Mucosa of rectum (tissue), 2 donors: Measurements from ENCODE around the gene CHFR.
"Not testable (repeated sequence)": the region's sequence is repeated elsewhere in the genome, so short reads cannot be mapped to it uniquely, and the experiment has no call there.

Source experiments
- H3K27ac ChIP-seq, 2 donors: one replicate each; pipeline ENCODE4 v1.7.0; 2013; ENCODE audit warnings: inconsistent platforms in 2 of 2, low read depth in 2 of 2, low read length in 2 of 2
- H3K27me3 ChIP-seq, 2 donors: one replicate each; pipeline ENCODE4 v1.7.0; 2013; ENCODE audit warnings: low read length in 2 of 2; ENCODE audit not compliant: control insufficient read depth in 2 of 2, insufficient read depth in 2 of 2
- H3K36me3 ChIP-seq, 2 donors: one replicate each; pipeline ENCODE4 v1.7.0; 2013; ENCODE audit warnings: low read length in 2 of 2; ENCODE audit not compliant: control insufficient read depth in 2 of 2, insufficient read depth in 2 of 2
- H3K4me1 ChIP-seq, 2 donors: one replicate each; pipeline ENCODE4 v1.7.0; 2013; ENCODE audit warnings: low read length in 2 of 2, mild to moderate bottlenecking in 1 of 2; ENCODE audit not compliant: control insufficient read depth in 2 of 2, insufficient read depth in 2 of 2
- H3K4me3 ChIP-seq, 2 donors: one replicate each; pipeline ENCODE4 v1.7.0; 2013; ENCODE audit warnings: low read length in 2 of 2
- H3K9ac ChIP-seq, 2 donors: one replicate each; pipeline ENCODE4 v1.7.0; 2013; ENCODE audit warnings: low read length in 2 of 2, low read depth in 1 of 2, mild to moderate bottlenecking in 1 of 2
- H3K9me3 ChIP-seq, 2 donors: one replicate each; pipeline ENCODE4 v1.7.0; 2013; ENCODE audit warnings: low read length in 2 of 2; ENCODE audit not compliant: control insufficient read depth in 2 of 2
- donor health status: healthy.
- donor health status: Normal muscosa, but diverticular disease.

Gene CHFR

DNA sequence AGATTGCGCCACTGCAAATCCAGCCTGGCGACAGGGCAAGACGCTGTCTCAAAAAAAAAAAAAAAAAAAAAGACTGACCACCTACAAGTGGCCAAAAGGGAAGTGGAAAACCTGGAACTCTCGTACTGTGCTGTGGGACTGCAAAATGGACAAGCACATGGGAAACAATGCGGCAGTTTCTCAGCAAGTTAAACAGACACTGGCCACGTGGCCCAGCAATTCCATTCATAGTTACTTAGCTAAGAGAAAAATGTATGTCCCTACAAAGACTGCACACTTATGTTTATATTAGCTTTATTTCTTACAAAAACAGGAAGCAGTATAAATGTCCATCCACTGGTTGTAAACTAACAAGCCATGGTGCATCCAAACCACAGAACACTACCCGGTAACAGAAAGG lies 5.6 kb downstream of the CHFR start:
- peaks cover 0 to 2% of the 10 kb centered on the region in 2 donors for H3K4me1 ChIP-seq
- H3K27ac ChIP-seq, result no peak overlapping the region
- no peaks in the 10 kb centered on the region for H3K9me3 ChIP-seq
- H3K4me3 ChIP-seq, result no peak overlapping the region
- no peak overlapping the region for H3K9ac ChIP-seq
- peaks cover 6 to 7% of the 10 kb centered on the region in 2 donors for H3K36me3 ChIP-seq
- no peaks in the 10 kb centered on the region for H3K27me3 ChIP-seq

- H3K27me3 ChIP-seq, H3K9me3 ChIP-seq, H3K27ac ChIP-seq, H3K9ac ChIP-seq, H3K4me1 ChIP-seq, H3K4me3 ChIP-seq: not testable (repeated sequence)
- H3K36me3 ChIP-seq, result peaks cover 48 to 51% of the 10 kb centered on the region in 2 donors
Measured at GRCh38 chr12:132874620-132875019, 12.8 kb downstream of the CHFR start.

DNA sequence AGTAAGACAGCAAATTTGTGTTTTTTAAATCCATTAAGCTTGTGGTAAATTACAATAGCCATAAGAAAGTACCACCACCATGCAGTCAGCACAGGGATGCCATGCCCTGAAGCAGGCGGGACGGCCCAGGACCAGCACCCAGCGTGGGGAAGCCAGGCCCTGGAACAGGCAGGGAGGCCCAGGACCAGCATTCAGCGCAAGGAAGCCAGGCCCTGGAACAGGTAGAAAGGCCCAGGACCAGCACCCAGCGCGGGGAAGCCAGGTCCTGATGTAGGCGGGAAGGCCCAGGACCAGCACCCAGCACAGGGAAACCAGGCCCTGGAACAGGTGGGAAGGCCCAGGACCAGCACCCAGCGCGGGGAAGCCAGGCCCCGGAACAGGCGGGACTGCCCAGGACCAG lies 13.2 kb downstream of the CHFR start:
- Histone ChIP-seq H3K4me1 (no peaks in the 10 kb centered on the region), H3K9ac (no peak overlapping the region), H3K4me3 (no peak overlapping the region), H3K27ac (no peak overlapping the region), H3K9me3 (no peaks in the 10 kb centered on the region), H3K27me3 (no peaks in the 10 kb centered on the region), H3K36me3 (peaks cover 52 to 56% of the 10 kb centered on the region in 2 donors)

- H3K4me1 ChIP-seq, result no peaks in the 10 kb centered on the region
- H3K27me3 ChIP-seq, result no peaks in the 10 kb centered on the region
- no peaks in the 10 kb centered on the region for H3K9me3 ChIP-seq
- no peak overlapping the region for H3K27ac ChIP-seq
- peaks cover 54 to 56% of the 10 kb centered on the region in 2 donors for H3K36me3 ChIP-seq
- H3K4me3 ChIP-seq, result no peak overlapping the region
- no peak overlapping the region for H3K9ac ChIP-seq
Measured at GRCh38 chr12:132873724-132874123, 13.7 kb downstream of the CHFR start.

- H3K4me3 ChIP-seq, result no peak overlapping the region
- H3K27ac ChIP-seq, result peak overlapping the region in 1 of 2 donors; percentile 43
- H3K4me1 ChIP-seq, result no peaks in the 10 kb centered on the region
- no peaks in the 10 kb centered on the region for H3K9me3 ChIP-seq
- H3K27me3 ChIP-seq, result no peaks in the 10 kb centered on the region
- peaks cover 52 to 57% of the 10 kb centered on the region in 2 donors for H3K36me3 ChIP-seq
- no peak overlapping the region for H3K9ac ChIP-seq
Measured at GRCh38 chr12:132872975-132873421, 14.4 kb downstream of the CHFR start.

DNA sequence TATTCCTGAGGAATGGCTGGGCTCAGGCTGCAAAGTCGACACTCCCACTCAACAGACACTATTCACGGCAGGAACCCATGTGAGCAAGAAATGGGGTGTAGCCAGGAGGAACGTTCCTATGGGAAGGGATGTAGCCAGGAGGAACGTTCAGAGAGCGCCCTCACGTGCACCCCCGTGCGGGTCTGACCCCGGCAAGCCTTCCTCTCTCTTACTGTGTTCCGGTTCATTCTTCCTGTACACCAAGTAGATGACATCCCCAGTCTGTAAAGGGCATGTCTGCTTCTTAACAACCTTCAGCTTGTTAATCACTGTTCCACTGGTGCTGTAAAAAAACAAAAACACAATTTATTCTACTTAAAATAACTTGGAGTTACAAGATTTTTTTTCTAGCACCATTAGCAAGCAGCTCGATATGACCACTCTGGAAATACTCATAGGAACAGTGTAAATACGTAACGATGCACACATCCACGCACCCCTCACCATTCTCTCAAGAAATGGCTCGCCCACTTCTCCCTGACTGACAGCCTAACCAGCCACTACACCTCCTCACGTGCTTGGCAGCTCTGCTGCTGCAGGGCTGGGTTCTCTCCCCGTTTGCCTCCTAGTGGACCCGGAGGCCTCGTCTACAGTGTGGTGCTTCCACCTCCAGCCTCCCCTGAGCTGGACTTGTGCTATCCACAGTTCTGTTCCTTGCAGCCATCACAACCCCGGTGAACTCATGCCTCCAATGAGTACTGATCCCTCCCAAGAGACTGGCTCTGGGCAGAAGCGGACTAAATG lies 15.1 kb downstream of the CHFR start:
- no peaks in the 10 kb centered on the region for H3K27me3 ChIP-seq
- no peak overlapping the region for H3K27ac ChIP-seq
- peaks cover 53 to 59% of the 10 kb centered on the region in 2 donors for H3K36me3 ChIP-seq
- H3K4me1 ChIP-seq, result no peaks in the 10 kb centered on the region
- H3K4me3 ChIP-seq, result no peak overlapping the region
- H3K9me3 ChIP-seq, result no peaks in the 10 kb centered on the region
- no peak overlapping the region for H3K9ac ChIP-seq

GRCh38 chr12:132869551-132869950 lies 17.9 kb downstream of the CHFR start:
- no peaks in the 10 kb centered on the region for H3K9me3 ChIP-seq
- H3K27ac ChIP-seq, result no peak overlapping the region
- no peak overlapping the region for H3K9ac ChIP-seq
- peaks cover 56 to 59% of the 10 kb centered on the region in 2 donors for H3K36me3 ChIP-seq
- no peaks in the 10 kb centered on the region for H3K27me3 ChIP-seq
- H3K4me1 ChIP-seq, result no peaks in the 10 kb centered on the region
- no peak overlapping the region for H3K4me3 ChIP-seq

- Histone ChIP-seq H3K27me3 (no peaks in the 10 kb centered on the region), H3K27ac (no peak overlapping the region), H3K9me3 (no peaks in the 10 kb centered on the region), H3K9ac (no peak overlapping the region), H3K4me3 (no peak overlapping the region), H3K4me1 (no peaks in the 10 kb centered on the region), H3K36me3 (peaks cover 36 to 50% of the 10 kb centered on the region in 2 donors)
Measured at GRCh38 chr12:132866251-132866828, 21.1 kb downstream of the CHFR start.

- no peaks in the 10 kb centered on the region for H3K9me3 ChIP-seq
- peaks cover 42 to 61% of the 10 kb centered on the region in 2 donors for H3K36me3 ChIP-seq
- no peak overlapping the region for H3K4me3 ChIP-seq
Measured at GRCh38 chr12:132861558-132861957, 25.8 kb downstream of the CHFR start.

DNA sequence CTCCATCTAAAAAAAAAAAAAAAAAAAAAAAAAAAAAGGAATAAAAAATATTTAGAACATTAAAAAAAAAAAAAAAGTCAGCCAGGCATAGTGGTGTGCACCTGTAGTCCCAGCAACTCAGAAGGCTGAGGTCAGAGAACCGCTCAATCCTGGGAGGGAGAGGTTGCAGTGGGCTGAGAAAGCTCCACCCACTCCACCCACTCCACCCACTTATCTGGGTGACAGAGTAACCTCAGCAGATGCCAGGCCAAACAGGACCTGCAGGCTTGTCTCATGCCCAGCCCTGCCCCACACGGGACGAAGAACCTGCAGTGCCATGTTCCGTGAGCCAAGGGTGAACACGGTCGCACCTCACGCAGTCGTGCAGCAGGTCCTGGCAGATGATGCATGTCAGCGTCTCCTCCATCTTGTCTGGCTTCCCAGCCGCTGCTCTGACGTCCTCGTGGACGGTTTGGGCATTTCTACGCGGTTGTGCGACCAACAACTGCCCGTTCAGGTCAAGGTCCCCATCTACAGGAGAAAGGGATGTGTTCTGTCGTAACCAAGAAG lies 28.6 kb downstream of the CHFR start:
- H3K36me3 ChIP-seq, result peaks cover 49 to 63% of the 10 kb centered on the region in 2 donors
- no peak overlapping the region for H3K27ac ChIP-seq

More at GRCh38 chr12:132861558-132861957, 25.8 kb downstream of the CHFR start:
- H3K4me1 ChIP-seq, result no peaks in the 10 kb centered on the region
- H3K27me3 ChIP-seq, result no peaks in the 10 kb centered on the region
- no peak overlapping the region for H3K9ac ChIP-seq
- H3K27ac ChIP-seq, result no peak overlapping the region

More for the DNA sequence above, 28.6 kb downstream of the CHFR start:
- Histone ChIP-seq H3K4me3 (no peak overlapping the region), H3K27me3 (no peaks in the 10 kb centered on the region), H3K9ac (no peak overlapping the region), H3K4me1 (no peaks in the 10 kb centered on the region), H3K9me3 (no peaks in the 10 kb centered on the region)
